GM21381 (cell line): Measurements from ENCODE around the gene HDAC9.
A peak's percentile ranks its signal among the peaks of the same experiment; 100 is the strongest.

Experiments used
- ATAC-seq: cut with Tn5 transposase; IDR thresholded peaks from one replicate; pipeline ENCODE4 v1.9.1; 2021; ENCODE audit warnings: mild to moderate bottlenecking, moderate library complexity; ENCODE audit not compliant: unreplicated experiment

Gene HDAC9

GRCh38 chr7:18494406-18494805 is 1.1 kb upstream of the HDAC9 start:
- no peak for ATAC-seq

GRCh38 chr7:18494821-18495408 is 634 bp upstream of the HDAC9 start:
- ATAC-seq, result peak; percentile 33

- ATAC-seq, result no peak
Measured at GRCh38 chr7:18496341-18496700, 772 bp downstream of the HDAC9 start.

- ATAC-seq, result no peak
Measured at GRCh38 chr7:18497082-18497481, 1.5 kb downstream of the HDAC9 start.

GRCh38 chr7:18497800-18498199 is 2.3 kb downstream of the HDAC9 start:
- no peak for ATAC-seq

GRCh38 chr7:18498341-18498740 is 2.8 kb downstream of the HDAC9 start:
- no peak for ATAC-seq

GRCh38 chr7:18499407-18500177 is 4.0 kb downstream of the HDAC9 start:
- no peak for ATAC-seq

GRCh38 chr7:18503126-18503866 is 7.7 kb downstream of the HDAC9 start:
- no peak for ATAC-seq

GRCh38 chr7:18504965-18505364 is 9.4 kb downstream of the HDAC9 start:
- ATAC-seq, result no peak

- ATAC-seq, result peak; percentile 46
Measured at GRCh38 chr7:18505870-18506460, 10.4 kb downstream of the HDAC9 start.

GRCh38 chr7:18508443-18509427 is 13.2 kb downstream of the HDAC9 start:
- peak; percentile 86 for ATAC-seq

GRCh38 chr7:18509481-18509880 is 13.9 kb downstream of the HDAC9 start:
- no peak for ATAC-seq

- ATAC-seq, result no peak
Measured at GRCh38 chr7:18511351-18512140, 16.0 kb downstream of the HDAC9 start.

GRCh38 chr7:18513343-18513742 is 17.8 kb downstream of the HDAC9 start:
- no peak for ATAC-seq

GRCh38 chr7:18515067-18515466 is 19.5 kb downstream of the HDAC9 start:
- ATAC-seq, result no peak

- ATAC-seq, result no peak
Measured at GRCh38 chr7:18517646-18518045, 22.1 kb downstream of the HDAC9 start.

- ATAC-seq, result no peak
Measured at GRCh38 chr7:18518555-18518954, 23.0 kb downstream of the HDAC9 start.

GRCh38 chr7:18520450-18521235 is 25.1 kb downstream of the HDAC9 start:
- ATAC-seq, result peak; percentile 67

- ATAC-seq, result no peak
Measured at GRCh38 chr7:18521236-18521589, 25.7 kb downstream of the HDAC9 start.
